Gastrocnemius medialis (tissue), 4 donors: ENCODE data around the gene APOLD1. TPM values are rescaled to one million over a fixed set of nuclear protein-coding genes. Genes with fewer than 3 reads are reported as not detected.
"Not testable (repeated sequence)": the region's sequence is repeated elsewhere in the genome, so short reads cannot be mapped to it uniquely, and the experiment has no call there.

Experiments
- ATAC-seq, 2 donors: fragments of 150-250 bp; one replicate each; pipeline ENCODE4 v1.9.1; 2016
- DNase-seq, 2 donors: peaks; one replicate each; pipeline ENCODE4 v3.0.0-alpha.2; 2019
- H3K27ac ChIP-seq, 4 donors: fragments of 200-600 bp; sonication (generic); 1 replicate in 1 of 4; 2 replicates in 3 of 4; pipeline ENCODE4 v1.5.1; 2016 to 2018; ENCODE audit warnings: mild to moderate bottlenecking in 2 of 4, moderate library complexity in 1 of 4
- H3K27me3 ChIP-seq, 3 donors: fragments of 200-600 bp; sonication (generic) in 2 of 3; 1 replicate in 1 of 3; 2 replicates in 2 of 3; pipeline versions ENCODE4 v1.5.1 to v1.6.0; 2016 to 2019; ENCODE audit warnings: mild to moderate bottlenecking in 1 of 3, moderate library complexity in 1 of 3
- H3K36me3 ChIP-seq, 2 donors: fragments of 200-600 bp; sonication (generic) in 1 of 2; one replicate each; pipeline ENCODE4 v1.5.1; 2017 to 2018
- H3K4me1 ChIP-seq, 2 donors: fragments of 200-600 bp; sonication (generic) in 1 of 2; one replicate each; pipeline ENCODE4 v1.5.1; 2016 to 2017; ENCODE audit warnings: mild to moderate bottlenecking in 2 of 2
- H3K4me3 ChIP-seq, 4 donors: fragments of 200-600 bp; sonication (generic) in 3 of 4; 1 replicate in 1 of 4; 2 replicates in 3 of 4; pipeline ENCODE4 v1.5.1; 2016 to 2019; ENCODE audit warnings: mild to moderate bottlenecking in 2 of 4
- H3K9me3 ChIP-seq, 3 donors: fragments of 200-600 bp; sonication (generic) in 2 of 3; 1 replicate in 1 of 3; 2 replicates in 2 of 3; pipeline ENCODE4 v1.5.1; 2016 to 2019
- POLR2A ChIP-seq, 2 donors: fragments of 450-650 bp; IDR thresholded peaks; one replicate each; pipeline ENCODE4 v1.6.1; 2017; ENCODE audit warnings: antibody characterized with exemption in 2 of 2, mild to moderate bottlenecking in 2 of 2, moderate library complexity in 2 of 2
- in situ Hi-C, 4 donors: fragments of 200-750 bp; cut with MboI; loops; one replicate each; pipeline versions ENCODE4 v1.15.0 to v1.8.0; 2017; ENCODE audit warnings: low sequenced_read_pairs in 4 of 4
- intact Hi-C: fragments of 100-400 bp; cut with DNase I; formaldehyde crosslinking; loops from one replicate; pipeline ENCODE4 v1.15.1; 2023; ENCODE audit warnings: low total_unique reads
- total RNA-seq, 4 donors: library from RNA; depleted of rRNA; stranded (reverse); fragments of >200 nt; gene quantifications; one replicate each; pipeline versions ENCODE4 v1.1.0 to v1.2.3, GENCODE V29; 2016
- TF ChIP-seq, protein P1 (sequence below), 5 experiments: fragments of 450-650 bp in 3 of 5; fragments of 200-600 bp in 2 of 5; sonication (generic) in 2 of 5; IDR thresholded peaks in 4 of 5; conservative IDR thresholded peaks in 1 of 5; 1 replicate in 4 of 5; 2 replicates in 1 of 5; pipeline ENCODE4 v1.5.1; 2016 to 2019; ENCODE audit warnings: antibody characterized with exemption in 5 of 5, mild to moderate bottlenecking in 3 of 5, moderate library complexity in 3 of 5

The APOLD1 gene, protein sequence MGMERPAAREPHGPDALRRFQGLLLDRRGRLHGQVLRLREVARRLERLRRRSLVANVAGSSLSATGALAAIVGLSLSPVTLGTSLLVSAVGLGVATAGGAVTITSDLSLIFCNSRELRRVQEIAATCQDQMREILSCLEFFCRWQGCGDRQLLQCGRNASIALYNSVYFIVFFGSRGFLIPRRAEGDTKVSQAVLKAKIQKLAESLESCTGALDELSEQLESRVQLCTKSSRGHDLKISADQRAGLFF
- total RNA-seq = 10 to 100 TPM; 25.8 to 73.7 (median 67.7) TPM

DNA sequence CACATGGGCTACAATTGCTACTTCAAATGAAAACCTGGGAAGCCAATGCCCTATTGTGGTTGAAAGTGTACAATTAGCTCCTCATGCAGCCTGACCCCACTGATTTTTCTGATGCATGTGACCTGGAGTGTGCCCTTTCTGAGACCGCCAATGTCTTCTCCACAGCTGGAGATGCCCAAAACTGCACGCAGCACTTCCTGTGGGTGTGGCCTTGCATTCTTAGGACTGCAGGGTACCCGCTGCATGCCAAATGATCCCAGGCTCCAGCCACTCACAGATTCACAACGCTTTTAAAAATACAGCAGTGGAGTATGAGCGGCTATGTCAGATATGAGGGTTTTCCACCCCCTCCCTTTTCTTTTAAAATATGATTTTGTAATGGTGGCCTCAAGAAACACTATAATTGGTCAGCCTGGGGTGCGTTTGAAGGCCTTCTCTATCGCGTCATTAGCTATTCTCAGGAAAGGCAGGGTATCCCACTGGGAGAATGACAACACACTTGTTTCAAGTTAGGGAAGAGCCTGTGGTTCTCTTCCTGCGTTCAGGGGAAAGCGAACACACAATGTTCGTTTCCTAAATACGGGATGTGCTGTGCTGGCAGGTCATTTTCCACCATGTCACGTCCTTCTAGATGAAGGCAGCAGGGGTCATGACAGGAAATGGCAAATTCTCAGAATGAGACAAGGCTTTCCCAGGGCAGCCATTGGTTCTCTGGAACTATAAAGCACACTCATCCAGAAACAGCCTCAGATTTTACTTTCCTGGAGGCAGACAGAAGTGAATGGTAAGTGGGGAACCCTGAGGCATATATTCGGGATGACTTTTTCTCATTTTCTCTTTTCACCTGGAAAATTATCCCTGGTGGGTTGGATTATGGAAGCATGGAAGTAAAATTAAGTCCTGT, at the start of gene APOLD1:
Gene APOLD1 (plus strand): TSS at position 749 of the 904 bp plus-strand sequence. CDS start 33 bp downstream, at position 782.
- in situ Hi-C loops = loop anchor here in 1 of 4 donors (25.0 kb wide), 1 partner anchor 202 kb away; no protein-coding TSS in a partner anchor
- peak; percentile 34 to 53 for ATAC-seq
- no peaks in the 10 kb centered on the region for H3K9me3 ChIP-seq
- H3K4me3 ChIP-seq = peak within 1 kb of the TSS; percentile 70 to 87 (median 80)
- peaks cover 9 to 22% of the 10 kb centered on the region in 2 donors for H3K4me1 ChIP-seq
- DNase-seq = peak; percentile 38 to 51
- intact Hi-C loops = loop anchor here (5.0 to 10.0 kb wide), 2 partner anchors 68 to 200 kb away; partner anchors contain the start of gene CDKN1B
- H3K36me3 ChIP-seq = no peaks in the 10 kb centered on the region
- H3K27me3 ChIP-seq = no peaks in the 10 kb centered on the region
- peak; percentile 67 to 89 for TF ChIP-seq POLR2A (IDR thresholded peaks at IDR 0.05)
- TF ChIP-seq, protein P1, sequence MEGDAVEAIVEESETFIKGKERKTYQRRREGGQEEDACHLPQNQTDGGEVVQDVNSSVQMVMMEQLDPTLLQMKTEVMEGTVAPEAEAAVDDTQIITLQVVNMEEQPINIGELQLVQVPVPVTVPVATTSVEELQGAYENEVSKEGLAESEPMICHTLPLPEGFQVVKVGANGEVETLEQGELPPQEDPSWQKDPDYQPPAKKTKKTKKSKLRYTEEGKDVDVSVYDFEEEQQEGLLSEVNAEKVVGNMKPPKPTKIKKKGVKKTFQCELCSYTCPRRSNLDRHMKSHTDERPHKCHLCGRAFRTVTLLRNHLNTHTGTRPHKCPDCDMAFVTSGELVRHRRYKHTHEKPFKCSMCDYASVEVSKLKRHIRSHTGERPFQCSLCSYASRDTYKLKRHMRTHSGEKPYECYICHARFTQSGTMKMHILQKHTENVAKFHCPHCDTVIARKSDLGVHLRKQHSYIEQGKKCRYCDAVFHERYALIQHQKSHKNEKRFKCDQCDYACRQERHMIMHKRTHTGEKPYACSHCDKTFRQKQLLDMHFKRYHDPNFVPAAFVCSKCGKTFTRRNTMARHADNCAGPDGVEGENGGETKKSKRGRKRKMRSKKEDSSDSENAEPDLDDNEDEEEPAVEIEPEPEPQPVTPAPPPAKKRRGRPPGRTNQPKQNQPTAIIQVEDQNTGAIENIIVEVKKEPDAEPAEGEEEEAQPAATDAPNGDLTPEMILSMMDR (IDR thresholded peaks at IDR 0.05 in 4 of 5, conservative IDR thresholded peaks at IDR 0.05 in 1 of 5) = no peak
- peak within 1 kb of the TSS; percentile 87 to 94 (median 92) for H3K27ac ChIP-seq

DNA sequence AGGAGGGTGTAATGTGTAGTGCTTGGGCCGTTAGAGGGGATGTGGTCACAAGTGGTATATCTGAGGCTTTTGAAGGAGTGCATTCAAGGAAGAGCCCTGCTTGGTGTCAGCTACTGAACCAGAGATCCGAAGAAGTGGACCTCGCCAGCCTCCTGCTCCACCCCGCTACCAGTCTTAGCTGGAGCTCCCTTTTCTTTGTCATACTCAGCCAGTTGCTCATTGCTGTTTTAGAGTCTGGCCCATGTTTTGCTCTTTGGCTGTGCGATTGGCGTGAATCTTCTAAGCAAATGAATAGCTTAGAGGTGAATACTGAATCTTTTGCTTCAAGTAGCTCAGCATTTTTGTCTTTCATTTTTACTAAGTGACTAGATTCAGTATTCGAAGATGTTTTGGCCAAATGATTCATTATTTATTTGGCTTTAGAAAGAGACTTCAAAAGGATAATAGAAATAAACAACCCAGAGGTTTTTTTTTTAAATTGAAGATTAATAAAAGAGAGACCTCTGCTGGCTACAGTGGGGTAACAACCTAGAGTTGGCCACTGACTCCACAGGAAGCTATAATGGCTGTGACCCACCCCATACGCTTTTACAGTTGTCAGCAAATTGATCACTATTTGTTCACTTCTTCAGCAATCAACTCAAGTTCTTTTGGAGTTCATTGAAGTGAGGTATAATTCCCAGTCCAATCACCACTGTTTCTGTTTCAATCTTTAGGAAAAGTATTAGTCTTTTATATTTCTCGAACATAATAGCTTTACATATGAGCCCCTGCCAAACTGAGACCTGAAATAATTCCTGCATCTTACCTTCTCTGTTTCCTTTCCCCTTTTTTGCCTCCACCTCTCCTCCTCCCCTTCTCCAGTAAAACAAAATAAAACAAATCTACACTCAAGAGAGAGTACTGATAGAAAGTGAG, 48.4 kb upstream of the APOLD1 start:
- in situ Hi-C loops = no loop called here
- peak; percentile 83 to 86 for ATAC-seq
- TF ChIP-seq, protein P1 (IDR thresholded peaks at IDR 0.05 in 4 of 5, conservative IDR thresholded peaks at IDR 0.05 in 1 of 5) = peak in 4 of 5 experiments; percentile 35 to 65 (median 50)
- TF ChIP-seq POLR2A (IDR thresholded peaks at IDR 0.05) = no peak
- no peaks in the 10 kb centered on the region for H3K27me3 ChIP-seq
- H3K9me3 ChIP-seq = no peaks in the 10 kb centered on the region
- no peaks in the 10 kb centered on the region for H3K36me3 ChIP-seq
- H3K4me3 ChIP-seq = peak overlapping the region in 2 of 4 donors; percentile 1 to 35
- H3K4me1 ChIP-seq = peaks cover 5 to 16% of the 10 kb centered on the region in 2 donors
- peak overlapping the region; percentile 28 to 47 (median 44) for H3K27ac ChIP-seq
- intact Hi-C loops = loop anchor here (5.0 kb wide), 1 partner anchor 40 kb away; the partner anchor contains the start of gene GPR19
- no peak for DNase-seq

DNA sequence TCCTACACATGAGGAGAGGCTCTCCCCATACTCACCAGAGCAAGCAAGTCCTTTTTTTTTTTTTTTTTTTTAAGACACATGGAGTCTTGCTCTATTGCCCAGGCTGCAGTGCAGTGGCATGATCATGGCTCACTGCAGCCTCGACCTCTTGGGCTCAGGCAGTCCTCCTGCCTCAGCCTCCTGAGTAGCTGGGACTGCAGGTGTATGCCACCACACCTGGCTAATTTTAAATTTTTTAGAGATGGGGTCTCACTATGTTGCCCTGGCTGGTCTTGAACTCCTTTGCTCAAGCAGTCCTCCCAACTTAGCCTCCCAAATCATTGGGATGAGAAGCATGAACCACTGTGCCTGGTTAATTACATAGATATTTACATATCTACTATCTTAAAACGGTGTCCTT, 47.3 kb upstream of the APOLD1 start:
- DNase-seq, ATAC-seq, in situ Hi-C loops, H3K9me3 ChIP-seq, H3K36me3 ChIP-seq, H3K4me3 ChIP-seq, H3K27ac ChIP-seq, H3K27me3 ChIP-seq: not testable (repeated sequence)
- peaks cover 6 to 17% of the 10 kb centered on the region in 2 donors for H3K4me1 ChIP-seq
- intact Hi-C loops = loop anchor here (5.0 kb wide), 1 partner anchor 41 kb away; the partner anchor contains the start of gene GPR19

DNA sequence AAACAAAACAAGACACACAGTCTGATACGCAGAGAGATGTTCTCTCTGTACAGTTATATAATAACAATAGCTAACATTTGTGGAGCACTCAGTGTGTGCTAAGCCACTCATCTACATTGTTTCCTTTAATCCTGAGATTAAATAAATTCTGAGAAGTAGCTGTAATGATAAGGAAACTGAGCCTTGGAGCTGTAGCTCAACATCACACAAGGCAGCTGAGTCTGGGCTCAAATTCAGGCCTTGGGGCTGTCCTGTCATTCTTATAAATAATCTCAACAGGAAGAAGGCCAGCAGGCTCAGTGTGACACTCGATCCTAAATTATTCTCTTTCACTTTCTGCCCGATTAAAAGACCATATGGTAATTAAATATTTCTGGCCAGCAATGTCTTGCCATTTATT, 43.8 kb upstream of the APOLD1 start:
- no peak for DNase-seq
- H3K27me3 ChIP-seq = no peaks in the 10 kb centered on the region
- no peak overlapping the region for H3K4me3 ChIP-seq
- peaks cover 6 to 16% of the 10 kb centered on the region in 2 donors for H3K4me1 ChIP-seq
- in situ Hi-C loops (no loop called here), intact Hi-C loops (loop anchor here (5.0 kb wide), 1 partner anchor 349 kb away; no protein-coding TSS in a partner anchor)
- H3K27ac ChIP-seq = peak overlapping the region; percentile 29 to 58 (median 44)
- no peak for TF ChIP-seq POLR2A (IDR thresholded peaks at IDR 0.05)
- TF ChIP-seq, protein P1 (IDR thresholded peaks at IDR 0.05 in 4 of 5, conservative IDR thresholded peaks at IDR 0.05 in 1 of 5) = no peak
- H3K9me3 ChIP-seq = no peaks in the 10 kb centered on the region
- peak; percentile 32 for ATAC-seq
- H3K36me3 ChIP-seq = no peaks in the 10 kb centered on the region
